Measurements from ENCODE around the gene MXD1. TPM values are rescaled to one million over a fixed set of nuclear protein-coding genes. Genes with fewer than 3 reads are reported as not detected.

MXD1 gene
- total and polyA plus RNA-seq, 9 of the 15 experiments (the other 6 are each of a cell fraction or from before 2014, with no cell fraction given): 6.7 to 35.9 (median 11.0) TPM

- Histone ChIP-seq H2AFZ (ENCODE audit: low read depth, low read length) (peak overlapping the region; percentile 89), H3K4me3 (no peak overlapping the region), H3K27me3 (ENCODE audit: control insufficient read depth in 2 of 2, insufficient read depth in 2 of 2, low read length in 2 of 2) (no peaks in the 10 kb centered on the region), H3K9ac (ENCODE audit: insufficient read depth in 1 of 2, low read depth in 2 of 2, low read length in 2 of 2) (peak overlapping the region; percentile 15 to 56; a peak in 3 of 4 replicates), H3K36me3 (ENCODE audit: control insufficient read depth, insufficient read depth, low read length) (peaks cover 12% of the 10 kb centered on the region; the same call in 2 of the 3 replicates), H3K4me1 (replicated peaks in 1 of 2; ENCODE audit: control insufficient read depth in 2 of 2, insufficient read depth in 2 of 2, low read length in 2 of 2) (peaks cover 21 to 44% of the 10 kb centered on the region in 2 experiments), H3K9me3 (replicated peaks; ENCODE audit: control insufficient read depth, insufficient read depth, low read depth, low read length) (no peaks in the 10 kb centered on the region), H4K20me1 (replicated peaks; ENCODE audit: control insufficient read depth, insufficient read depth, low read length) (no peaks in the 10 kb centered on the region), H3K9me1 (ENCODE audit: control insufficient read depth, insufficient read depth, low read length) (no peaks in the 10 kb centered on the region), H3K4me2 (ENCODE audit: insufficient read depth, low read length) (no peak overlapping the region), H3K79me2 (ENCODE audit: control insufficient read depth, insufficient read depth, low read length) (no peaks in the 10 kb centered on the region), H3K27ac (ENCODE audit: extremely low read depth, low read depth, low read length) (peak overlapping the region; percentile 54)
- TF ChIP-seq ZNF311 (CRISPR knock-in tag; IDR thresholded peaks at IDR 0.05): 0 out of 2 replicates have a peak, but pooled peaks have one; percentile 53
- TF ChIP-seq NR2C2 (CRISPR knock-in tag; IDR thresholded peaks at IDR 0.05): no peak
- TF ChIP-seq NR2C2 (tag; IDR thresholded peaks at IDR 0.05): 0 out of 2 replicates have a peak, but pooled peaks have one; percentile 8
- TF ChIP-seq DMBX1 (CRISPR knock-in tag; IDR thresholded peaks at IDR 0.05; ENCODE audit: borderline replicate concordance): 0 out of 2 replicates have a peak, but pooled peaks have one; percentile 23
- TF ChIP-seq E2F5 (CRISPR knock-in tag; IDR thresholded peaks at IDR 0.05): no peak
- peak; percentile 44; the same call in 1 of the 2 replicates for TF ChIP-seq ESRRA (IDR thresholded peaks at IDR 0.05; ENCODE audit: borderline replicate concordance, low read depth)
- no peak for TF ChIP-seq NR2C1 (IDR thresholded peaks at IDR 0.05)
- 0 out of 2 replicates have a peak, but pooled peaks have one; percentile 20 for TF ChIP-seq NR2C1 (tag; IDR thresholded peaks at IDR 0.05)
- peak; percentile 9 for TF ChIP-seq BRD9 (IDR thresholded peaks at IDR 0.05; ENCODE audit: low read depth, partially characterized antibody)
- TF ChIP-seq GATAD2A (IDR thresholded peaks at IDR 0.05): no peak
- no peak for TF ChIP-seq GATA2 (CRISPR knock-in tag; IDR thresholded peaks at IDR 0.05)
- in situ Hi-C loops (cut with MboI): no loop called here
- intact Hi-C loops (cut with micrococcal nuclease): no loop called here
- CTCF ChIA-PET (ENCODE audit: low intra/inter-chr PET ratio): no interaction called here
- POLR2A ChIA-PET: interaction anchor here (0.5 to 1.4 kb wide), 3 partner anchors 13 to 138 kb away, joined by 3 read pairs; no protein-coding TSS in a partner anchor
- peak; percentile 59 for FAIRE-seq
- no peak for DNase-seq (ENCODE audit: extremely low read depth in 1 of 4, low spot score in 3 of 4)
- BruUV-seq (replicated peaks): no TSS peak
- no peak for ATAC-seq
- WGBS (ENCODE audit: insufficient coverage, low coverage, missing lambda C conversion rate): 59% methylated on average over 4 of the region's 4 CpGs
Observed at GRCh38 chr2:69947325-69947931, 32.5 kb downstream of the MXD1 start.

Measured in K562 (cell line).